ENCODE measurements around the gene SRSF1.
"Not testable (repeated sequence)": the region's sequence is repeated elsewhere in the genome, so short reads cannot be mapped to it uniquely, and the experiment has no call there.

The SRSF1 gene

DNA sequence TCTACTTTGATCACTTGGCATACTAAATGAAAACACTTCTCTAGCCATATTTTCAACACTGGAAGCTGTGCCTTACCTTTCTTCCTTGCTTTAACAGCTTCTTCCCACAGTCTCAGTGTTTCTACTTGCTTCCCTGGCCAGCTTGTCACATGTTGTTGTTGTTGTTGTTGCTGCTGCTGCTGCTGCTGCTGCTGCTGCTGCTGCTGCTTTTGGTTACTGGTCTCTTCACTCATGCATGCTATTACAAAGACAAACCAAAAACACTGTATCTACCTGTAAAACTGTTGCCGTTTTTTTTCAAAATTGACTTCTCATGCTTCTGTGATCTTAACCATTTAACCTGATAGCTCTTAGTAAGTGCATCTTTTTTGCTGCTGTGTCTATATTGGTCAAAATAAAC is 28.0 kb downstream of the SRSF1 start:
- Histone ChIP-seq H3K27ac (ENCODE audit: low read depth, low read length) (no peak overlapping the region), H3K9me3 (ENCODE audit: control insufficient read depth, insufficient read depth, low read length) (no peaks in the 10 kb centered on the region), H3K4me1 (ENCODE audit: control insufficient read depth, insufficient read depth, low read length) (peaks cover 7% of the 10 kb centered on the region; the same call in 1 of the 2 replicates), H3K9ac (ENCODE audit: low read depth, low read length) (no peak overlapping the region), H3K4me3 (ENCODE audit: low read depth, low read length) (no peak overlapping the region), H3K27me3 (ENCODE audit: control insufficient read depth, insufficient read depth, low read length) (no peaks in the 10 kb centered on the region), H3K36me3 (ENCODE audit: control insufficient read depth, insufficient read depth, low read length) (peaks cover 90% of the 10 kb centered on the region)

DNA sequence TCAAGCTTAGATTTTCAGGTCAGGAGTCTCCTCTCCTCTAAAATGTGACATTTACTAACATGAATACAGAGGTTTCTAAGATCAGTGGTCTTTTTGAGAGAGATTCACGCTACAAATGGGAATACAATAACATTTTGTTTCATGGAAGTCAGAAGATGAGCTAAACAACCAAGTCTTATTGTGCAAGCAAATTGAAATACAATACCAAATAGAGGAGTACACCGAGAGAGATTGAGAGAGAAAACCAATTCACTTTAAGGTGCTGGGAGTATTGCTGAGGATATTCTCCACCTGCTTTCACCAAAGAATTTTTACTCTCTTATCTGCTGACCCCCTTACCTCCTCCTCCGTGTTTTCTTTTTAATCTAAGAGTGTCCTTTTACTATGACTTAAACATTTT is 30.5 kb downstream of the SRSF1 start:
- H3K27ac ChIP-seq (ENCODE audit: low read depth, low read length) = no peak overlapping the region
- H3K27me3 ChIP-seq (ENCODE audit: control insufficient read depth, insufficient read depth, low read length) = no peaks in the 10 kb centered on the region
- no peak overlapping the region for H3K9ac ChIP-seq (ENCODE audit: low read depth, low read length)
- H3K4me1 ChIP-seq (ENCODE audit: control insufficient read depth, insufficient read depth, low read length) = no peaks in the 10 kb centered on the region
- H3K9me3 ChIP-seq (ENCODE audit: control insufficient read depth, insufficient read depth, low read length) = no peaks in the 10 kb centered on the region
- H3K36me3 ChIP-seq (ENCODE audit: control insufficient read depth, insufficient read depth, low read length) = peaks cover 87% of the 10 kb centered on the region
- no peak overlapping the region for H3K4me3 ChIP-seq (ENCODE audit: low read depth, low read length)

DNA sequence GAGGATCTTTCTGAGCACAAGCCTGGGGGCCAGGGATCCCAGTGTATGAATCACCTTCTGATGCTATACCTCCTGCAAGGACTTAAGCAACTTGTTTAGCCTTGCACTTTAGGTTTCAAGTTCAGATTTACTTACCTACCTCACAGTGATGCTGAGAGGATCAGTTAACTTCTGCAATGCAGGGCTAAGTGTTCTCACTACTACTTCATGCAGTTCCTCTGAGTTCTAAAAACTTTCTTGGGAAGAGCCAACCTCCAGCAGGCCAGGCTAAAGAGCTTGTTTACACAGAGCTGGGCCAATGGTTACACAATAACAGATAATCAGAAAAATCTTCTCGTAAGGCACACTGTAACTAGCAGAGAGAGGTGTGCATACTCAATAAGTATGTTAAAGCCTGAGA is 32.0 kb downstream of the SRSF1 start:
- no peak overlapping the region for H3K27ac ChIP-seq (ENCODE audit: low read depth, low read length)
- no peaks in the 10 kb centered on the region for H3K9me3 ChIP-seq (ENCODE audit: control insufficient read depth, insufficient read depth, low read length)
- H3K27me3 ChIP-seq (ENCODE audit: control insufficient read depth, insufficient read depth, low read length) = no peaks in the 10 kb centered on the region
- H3K9ac ChIP-seq (ENCODE audit: low read depth, low read length) = no peak overlapping the region
- H3K4me3 ChIP-seq (ENCODE audit: low read depth, low read length) = no peak overlapping the region
- H3K36me3 ChIP-seq (ENCODE audit: control insufficient read depth, insufficient read depth, low read length) = peaks cover 71% of the 10 kb centered on the region
- H3K4me1 ChIP-seq (ENCODE audit: control insufficient read depth, insufficient read depth, low read length) = no peaks in the 10 kb centered on the region

DNA sequence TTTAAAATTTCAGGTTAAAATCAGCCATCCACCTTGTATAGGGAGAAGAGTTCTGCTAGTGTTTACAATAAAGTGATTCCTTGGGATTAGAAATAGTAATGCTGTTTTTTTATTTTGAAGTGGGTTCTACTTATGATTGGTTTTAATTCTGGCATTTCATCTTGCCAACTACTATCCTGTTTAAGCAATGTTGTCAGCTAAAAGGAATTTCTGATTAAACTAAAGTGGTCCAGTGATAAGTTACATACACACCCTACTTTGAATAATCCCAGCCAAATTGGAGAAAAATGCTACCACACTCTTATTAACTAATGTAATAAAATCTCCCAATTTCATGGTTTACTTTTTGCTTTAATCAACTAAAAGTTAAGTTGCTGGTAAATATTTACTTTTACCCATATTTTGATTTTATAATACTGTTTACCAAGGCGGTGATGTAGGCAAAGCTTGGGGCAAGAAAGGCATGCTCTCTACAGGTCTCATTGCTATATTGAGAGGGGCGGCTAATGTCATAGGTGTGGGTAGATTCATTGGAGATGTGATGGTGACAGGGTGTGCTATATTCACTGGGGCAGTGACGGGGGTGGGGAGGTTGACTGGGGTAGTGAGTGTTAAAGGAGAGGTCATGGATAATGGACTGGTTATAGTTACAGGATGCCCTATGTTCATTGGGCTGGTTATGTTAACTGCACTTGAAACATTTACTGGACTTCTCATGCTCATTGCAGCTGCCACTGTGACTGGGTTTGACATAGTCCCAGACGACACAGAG is 32.8 kb downstream of the SRSF1 start:
- not testable (repeated sequence) for H3K27ac ChIP-seq (ENCODE audit: low read depth, low read length); H3K4me1 ChIP-seq (ENCODE audit: control insufficient read depth, insufficient read depth, low read length); H3K4me3 ChIP-seq (ENCODE audit: low read depth, low read length); H3K27me3 ChIP-seq (ENCODE audit: control insufficient read depth, insufficient read depth, low read length); H3K9me3 ChIP-seq (ENCODE audit: control insufficient read depth, insufficient read depth, low read length); H3K9ac ChIP-seq (ENCODE audit: low read depth, low read length)
- peaks cover 63% of the 10 kb centered on the region for H3K36me3 ChIP-seq (ENCODE audit: control insufficient read depth, insufficient read depth, low read length)

DNA sequence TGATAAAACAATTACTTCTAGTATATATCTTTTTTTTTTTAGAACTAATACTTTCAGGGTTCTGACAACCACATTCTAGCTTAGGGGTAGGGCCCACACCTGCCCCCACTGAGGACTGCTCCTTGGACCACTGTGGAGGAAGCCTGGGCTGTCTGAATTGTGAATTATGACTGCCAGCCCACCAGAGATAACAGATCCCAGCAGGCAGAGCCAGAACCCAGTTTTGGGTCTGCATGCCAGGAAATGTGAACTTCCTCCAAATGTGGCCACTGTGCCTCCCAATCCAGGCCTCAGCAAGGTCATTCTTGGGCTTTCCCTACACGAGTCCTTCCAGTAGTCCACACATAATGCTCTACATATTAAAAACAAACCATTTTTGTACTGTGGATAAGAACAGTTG is 34.9 kb downstream of the SRSF1 start:
- Histone ChIP-seq H3K4me3 (ENCODE audit: low read depth, low read length) (no peak overlapping the region), H3K27me3 (ENCODE audit: control insufficient read depth, insufficient read depth, low read length) (no peaks in the 10 kb centered on the region), H3K4me1 (ENCODE audit: control insufficient read depth, insufficient read depth, low read length) (no peaks in the 10 kb centered on the region), H3K9me3 (ENCODE audit: control insufficient read depth, insufficient read depth, low read length) (no peaks in the 10 kb centered on the region), H3K36me3 (ENCODE audit: control insufficient read depth, insufficient read depth, low read length) (peaks cover 43% of the 10 kb centered on the region), H3K27ac (ENCODE audit: low read depth, low read length) (no peak overlapping the region), H3K9ac (ENCODE audit: low read depth, low read length) (no peak overlapping the region)

DNA sequence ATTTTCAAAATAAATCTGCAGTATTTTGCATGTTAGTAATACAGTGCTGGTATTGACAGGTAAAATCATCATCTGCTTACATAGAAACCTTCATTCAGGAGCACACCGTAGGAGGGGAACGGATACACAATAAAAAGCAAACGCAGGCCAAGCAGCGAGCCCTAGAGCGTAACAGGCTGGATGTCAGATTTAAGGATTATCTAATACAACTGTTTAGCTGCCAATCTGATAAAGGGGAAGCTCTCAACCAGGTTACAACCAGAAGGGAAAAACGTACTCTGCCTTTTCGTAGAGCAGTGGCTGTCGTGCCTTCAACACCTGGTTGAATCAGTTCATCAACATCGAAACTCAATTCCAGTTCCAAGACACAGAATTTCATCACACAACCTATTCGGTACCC is 35.5 kb downstream of the SRSF1 start:
- no peak overlapping the region for H3K27ac ChIP-seq (ENCODE audit: low read depth, low read length)
- no peaks in the 10 kb centered on the region for H3K27me3 ChIP-seq (ENCODE audit: control insufficient read depth, insufficient read depth, low read length)
- H3K4me1 ChIP-seq (ENCODE audit: control insufficient read depth, insufficient read depth, low read length) = no peaks in the 10 kb centered on the region
- peaks cover 37% of the 10 kb centered on the region for H3K36me3 ChIP-seq (ENCODE audit: control insufficient read depth, insufficient read depth, low read length)
- no peak overlapping the region for H3K4me3 ChIP-seq (ENCODE audit: low read depth, low read length)
- H3K9me3 ChIP-seq (ENCODE audit: control insufficient read depth, insufficient read depth, low read length) = no peaks in the 10 kb centered on the region
- H3K9ac ChIP-seq (ENCODE audit: low read depth, low read length) = no peak overlapping the region

DNA sequence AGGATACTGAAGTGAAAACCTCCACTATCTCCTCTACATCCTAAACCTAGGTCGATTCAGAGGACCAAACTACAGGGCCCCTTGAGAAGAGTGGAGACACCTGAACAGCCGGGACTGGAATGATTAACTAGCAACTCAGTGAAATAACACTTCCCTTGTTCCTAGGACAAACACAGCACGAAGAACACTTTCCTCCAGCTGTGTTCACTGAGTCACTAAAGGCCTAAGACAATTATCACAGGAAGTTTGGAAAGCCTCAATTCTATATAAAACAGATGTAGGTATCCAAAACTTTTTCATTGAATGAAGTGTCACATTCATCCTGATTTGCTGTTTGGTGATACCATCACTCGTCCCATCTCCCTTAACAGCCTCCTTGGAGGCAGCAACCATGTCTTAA is 36.3 kb downstream of the SRSF1 start:
- H3K9ac ChIP-seq (ENCODE audit: low read depth, low read length) = no peak overlapping the region
- H3K4me1 ChIP-seq (ENCODE audit: control insufficient read depth, insufficient read depth, low read length) = no peaks in the 10 kb centered on the region
- no peaks in the 10 kb centered on the region for H3K27me3 ChIP-seq (ENCODE audit: control insufficient read depth, insufficient read depth, low read length)
- H3K4me3 ChIP-seq (ENCODE audit: low read depth, low read length) = no peak overlapping the region
- peaks cover 28% of the 10 kb centered on the region for H3K36me3 ChIP-seq (ENCODE audit: control insufficient read depth, insufficient read depth, low read length)
- H3K9me3 ChIP-seq (ENCODE audit: control insufficient read depth, insufficient read depth, low read length) = no peaks in the 10 kb centered on the region
- no peak overlapping the region for H3K27ac ChIP-seq (ENCODE audit: low read depth, low read length)

DNA sequence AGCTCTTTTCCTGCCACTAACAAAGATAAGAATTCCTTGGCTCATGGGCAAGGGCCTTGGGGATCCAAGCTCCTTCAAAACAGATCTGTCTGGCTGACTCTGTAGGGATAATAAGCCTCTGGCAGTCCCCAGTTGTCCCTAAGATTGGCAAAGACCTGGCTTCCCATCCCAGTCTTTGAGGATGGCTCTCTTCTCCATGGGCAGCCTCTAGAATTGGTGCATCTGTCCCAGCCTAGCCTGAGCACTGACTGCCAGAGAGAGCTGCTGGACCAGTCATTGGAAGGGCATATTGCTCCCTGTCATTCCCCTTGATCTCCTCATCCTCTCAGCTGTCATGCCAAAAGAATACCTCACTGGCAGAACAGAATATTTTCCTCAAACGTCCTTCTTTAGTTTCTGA is 38.6 kb downstream of the SRSF1 start:
- no peaks in the 10 kb centered on the region for H3K9me3 ChIP-seq (ENCODE audit: control insufficient read depth, insufficient read depth, low read length)
- H3K9ac ChIP-seq (ENCODE audit: low read depth, low read length) = no peak overlapping the region
- no peaks in the 10 kb centered on the region for H3K4me1 ChIP-seq (ENCODE audit: control insufficient read depth, insufficient read depth, low read length)
- H3K36me3 ChIP-seq (ENCODE audit: control insufficient read depth, insufficient read depth, low read length) = peaks cover 7% of the 10 kb centered on the region
- H3K27ac ChIP-seq (ENCODE audit: low read depth, low read length) = no peak overlapping the region
- no peak overlapping the region for H3K4me3 ChIP-seq (ENCODE audit: low read depth, low read length)
- H3K27me3 ChIP-seq (ENCODE audit: control insufficient read depth, insufficient read depth, low read length) = no peaks in the 10 kb centered on the region

DNA sequence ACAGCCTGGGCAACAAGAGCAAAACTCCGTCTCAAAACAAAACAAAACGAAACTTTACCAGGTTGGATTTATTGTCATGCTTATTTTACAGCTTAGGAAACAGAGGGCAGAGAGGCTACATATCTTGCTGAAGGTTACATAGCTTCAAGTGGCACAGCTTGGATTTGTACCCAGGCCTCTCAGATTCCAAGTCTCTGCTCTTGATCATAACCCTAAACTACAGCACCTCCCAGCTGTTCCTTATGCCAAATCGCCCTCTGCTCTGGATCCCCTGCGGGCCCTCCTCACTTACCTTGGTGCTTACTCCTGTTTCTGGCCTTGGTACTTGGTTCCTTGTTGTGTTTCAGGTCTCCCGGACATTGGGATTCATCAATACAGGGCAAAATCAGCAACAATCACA is 40.2 kb downstream of the SRSF1 start:
- H3K36me3 ChIP-seq (ENCODE audit: control insufficient read depth, insufficient read depth, low read length) = no peaks in the 10 kb centered on the region
- no peak overlapping the region for H3K27ac ChIP-seq (ENCODE audit: low read depth, low read length)
- H3K4me1 ChIP-seq (ENCODE audit: control insufficient read depth, insufficient read depth, low read length) = no peaks in the 10 kb centered on the region
- H3K4me3 ChIP-seq (ENCODE audit: low read depth, low read length) = no peak overlapping the region
- no peaks in the 10 kb centered on the region for H3K9me3 ChIP-seq (ENCODE audit: control insufficient read depth, insufficient read depth, low read length)
- no peak overlapping the region for H3K9ac ChIP-seq (ENCODE audit: low read depth, low read length)
- no peaks in the 10 kb centered on the region for H3K27me3 ChIP-seq (ENCODE audit: control insufficient read depth, insufficient read depth, low read length)

DNA sequence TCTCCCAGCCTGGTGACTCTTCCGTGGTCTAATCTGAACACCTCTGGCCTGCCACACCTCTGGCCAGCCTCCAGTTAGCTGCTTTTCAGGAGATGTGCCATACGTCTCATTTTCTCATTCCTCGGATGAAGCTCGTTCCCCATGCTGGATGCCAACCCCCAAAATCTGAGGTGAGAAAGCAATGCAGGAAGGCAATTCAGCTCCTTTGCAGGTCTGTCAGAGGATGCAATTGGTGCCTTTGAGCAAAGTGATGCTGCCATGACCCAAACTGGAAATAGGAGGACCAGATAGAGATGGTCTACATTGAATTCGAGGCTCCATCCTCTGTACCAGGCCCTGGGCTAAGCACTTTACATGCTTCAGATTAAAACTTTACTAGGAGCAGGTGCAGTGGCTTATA is 40.8 kb downstream of the SRSF1 start:
- H3K9me3 ChIP-seq (ENCODE audit: control insufficient read depth, insufficient read depth, low read length) = no peaks in the 10 kb centered on the region
- no peak overlapping the region for H3K27ac ChIP-seq (ENCODE audit: low read depth, low read length)
- H3K27me3 ChIP-seq (ENCODE audit: control insufficient read depth, insufficient read depth, low read length) = no peaks in the 10 kb centered on the region
- H3K36me3 ChIP-seq (ENCODE audit: control insufficient read depth, insufficient read depth, low read length) = no peaks in the 10 kb centered on the region
- H3K4me3 ChIP-seq (ENCODE audit: low read depth, low read length) = no peak overlapping the region
- H3K9ac ChIP-seq (ENCODE audit: low read depth, low read length) = no peak overlapping the region
- H3K4me1 ChIP-seq (ENCODE audit: control insufficient read depth, insufficient read depth, low read length) = no peaks in the 10 kb centered on the region

DNA sequence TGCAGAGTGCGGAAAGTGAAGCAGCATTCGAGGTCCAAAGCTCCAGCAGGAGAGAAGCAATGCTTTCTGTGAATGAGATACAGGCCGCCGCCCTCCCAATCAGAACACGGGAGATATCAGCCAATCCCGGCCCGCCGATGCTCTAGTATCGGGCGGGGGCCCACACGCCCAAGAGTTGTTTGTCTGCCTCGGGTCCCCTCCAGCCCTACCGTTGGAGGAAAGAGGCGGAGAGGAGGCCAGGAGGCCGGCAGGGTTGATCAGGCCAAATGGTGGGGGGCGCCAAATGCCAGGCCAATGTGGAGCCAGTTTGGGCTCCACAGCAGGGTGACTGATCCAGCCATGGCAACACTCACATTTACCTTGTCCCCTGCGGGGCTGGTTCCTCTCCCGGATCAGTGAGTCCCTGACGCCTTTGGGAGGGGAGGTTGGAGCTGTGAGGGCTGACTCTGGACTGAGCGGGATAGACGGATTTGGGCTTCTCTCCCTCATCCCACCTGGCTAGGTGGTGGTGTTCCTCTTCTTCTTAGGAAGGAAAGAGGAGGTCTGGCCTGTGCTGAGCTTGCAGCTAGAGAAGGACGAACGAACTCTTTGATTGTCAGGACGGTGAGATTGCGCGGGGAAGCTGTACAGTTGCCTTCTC is 41.4 kb downstream of the SRSF1 start:
- Histone ChIP-seq H3K9me3 (ENCODE audit: control insufficient read depth, insufficient read depth, low read length) (no peaks in the 10 kb centered on the region), H3K4me1 (ENCODE audit: control insufficient read depth, insufficient read depth, low read length) (no peaks in the 10 kb centered on the region), H3K27me3 (ENCODE audit: control insufficient read depth, insufficient read depth, low read length) (no peaks in the 10 kb centered on the region), H3K9ac (ENCODE audit: low read depth, low read length) (no peak overlapping the region), H3K36me3 (ENCODE audit: control insufficient read depth, insufficient read depth, low read length) (no peaks in the 10 kb centered on the region), H3K27ac (ENCODE audit: low read depth, low read length) (no peak overlapping the region), H3K4me3 (ENCODE audit: low read depth, low read length) (no peak overlapping the region)

Measured in HUES48 (cell line).